ENCODE measurements around the gene LTB4R2. TPM values are rescaled to one million over a fixed set of nuclear protein-coding genes. Genes with fewer than 3 reads are reported as not detected.

The LTB4R2 gene
- total and polyA plus RNA-seq, 2 donors (not counting 1 experiment from before 2014, with no cell fraction given), result 10.7 to 11.7 TPM

GRCh38 chr14:24299255-24300191 lies 10.4 kb upstream of the LTB4R2 start, which contains the start of the genes DHRS1 and NOP9:
Gene DHRS1 (minus strand): TSS chr14:24299780. CDS start chr14:24299106, 674 bp downstream.
Gene NOP9 (plus strand): TSS chr14:24299850. CDS start chr14:24299955, 105 bp downstream.
- H3K4me1 Mint-ChIP-seq, result peaks cover 48% of the 10 kb centered on the region
- Histone ChIP-seq H4K20me1 (ENCODE audit: control insufficient read depth, insufficient read depth, low read length, poor library complexity, severe bottlenecking) (peaks cover 6% of the 10 kb centered on the region), H3K9ac (ENCODE audit: low read length) (peak within 1 kb of the TSS; percentile 90), H3K4me3 (ENCODE audit: control extremely low read depth in 1 of 5, extremely low read depth in 1 of 5, insufficient read depth in 1 of 5, low read depth in 2 of 5, low read length in 4 of 5) (peak within 1 kb of the TSS; percentile 58 to 93 (median 77)), H3K36me3 (replicated peaks in 1 of 2; ENCODE audit: control extremely low read depth in 1 of 2, control insufficient read depth in 1 of 2, extremely low read depth in 1 of 2, insufficient read depth in 2 of 2, low read length in 1 of 2) (peaks cover 4 to 48% of the 10 kb centered on the region in 2 experiments), H3K27ac (ENCODE audit: low read length in 2 of 2) (peak within 1 kb of the TSS; percentile 79 to 83), H3K27me3 (replicated peaks in 1 of 4; ENCODE audit: control extremely low read depth in 1 of 4, control insufficient read depth in 3 of 4, insufficient read depth in 4 of 4, low read length in 3 of 4) (no peaks in the 10 kb centered on the region), H2AFZ (ENCODE audit: insufficient read depth, low read depth, low read length, poor library complexity, severe bottlenecking) (peak within 1 kb of the TSS; percentile 91), H3K4me1 (ENCODE audit: control insufficient read depth in 2 of 2, insufficient read depth in 2 of 2, low read length in 2 of 2) (peaks cover 30 to 41% of the 10 kb centered on the region in 2 donors), H3K4me2 (replicated peaks; ENCODE audit: low read depth, low read length, poor library complexity, severe bottlenecking) (peak within 1 kb of the TSS; percentile 93), H3K79me2 (ENCODE audit: control insufficient read depth, insufficient read depth, low read length) (peaks cover 55% of the 10 kb centered on the region), H3K9me3 (ENCODE audit: control extremely low read depth in 1 of 3, control insufficient read depth in 2 of 3, insufficient read depth in 1 of 3, low read length in 2 of 3) (no peaks in the 10 kb centered on the region)
- H3K9me3 Mint-ChIP-seq (ENCODE audit: insufficient read depth), result no peaks in the 10 kb centered on the region
- H3K4me3 Mint-ChIP-seq, result peak within 1 kb of the TSS; percentile 96
- TF ChIP-seq, protein P1, sequence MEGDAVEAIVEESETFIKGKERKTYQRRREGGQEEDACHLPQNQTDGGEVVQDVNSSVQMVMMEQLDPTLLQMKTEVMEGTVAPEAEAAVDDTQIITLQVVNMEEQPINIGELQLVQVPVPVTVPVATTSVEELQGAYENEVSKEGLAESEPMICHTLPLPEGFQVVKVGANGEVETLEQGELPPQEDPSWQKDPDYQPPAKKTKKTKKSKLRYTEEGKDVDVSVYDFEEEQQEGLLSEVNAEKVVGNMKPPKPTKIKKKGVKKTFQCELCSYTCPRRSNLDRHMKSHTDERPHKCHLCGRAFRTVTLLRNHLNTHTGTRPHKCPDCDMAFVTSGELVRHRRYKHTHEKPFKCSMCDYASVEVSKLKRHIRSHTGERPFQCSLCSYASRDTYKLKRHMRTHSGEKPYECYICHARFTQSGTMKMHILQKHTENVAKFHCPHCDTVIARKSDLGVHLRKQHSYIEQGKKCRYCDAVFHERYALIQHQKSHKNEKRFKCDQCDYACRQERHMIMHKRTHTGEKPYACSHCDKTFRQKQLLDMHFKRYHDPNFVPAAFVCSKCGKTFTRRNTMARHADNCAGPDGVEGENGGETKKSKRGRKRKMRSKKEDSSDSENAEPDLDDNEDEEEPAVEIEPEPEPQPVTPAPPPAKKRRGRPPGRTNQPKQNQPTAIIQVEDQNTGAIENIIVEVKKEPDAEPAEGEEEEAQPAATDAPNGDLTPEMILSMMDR (IDR thresholded peaks at IDR 0.05), result no peak
- no peak for TF ChIP-seq EZH2 (IDR thresholded peaks at IDR 0.05; ENCODE audit: borderline replicate concordance, insufficient read depth, low read depth, low read length, poor library complexity, severe bottlenecking)
- ChIA-PET CTCF (interaction anchor here (0.7 to 10.9 kb wide), 18 partner anchors 9 to 291 kb away, joined by 3 to 254 read pairs (median 4); partner anchors contain the start of genes CHMP4A, CIDEB, IPO4 and KHNYN), POLR2A (interaction anchor here (0.6 to 4.1 kb wide), 10 partner anchors 9 to 193 kb away, joined by 3 to 47 read pairs (median 4); partner anchors contain the start of genes CBLN3, CIDEB, IRF9 and KHNYN)
- peak; percentile 86 for ATAC-seq (ENCODE audit: low read depth)
- peak; percentile 95 for DNase-seq
- H3K27ac Mint-ChIP-seq, result peak within 1 kb of the TSS; percentile 98
- intact Hi-C loops (cut with micrococcal nuclease), result loop anchor here (1.0 to 5.0 kb wide), 5 partner anchors 9 to 138 kb away; partner anchors contain the start of genes CHMP4A, GMPR2, IRF9 and NEDD8
- 1% methylated on average over 75 of the region's 75 CpGs for WGBS (ENCODE audit: insufficient coverage)
- H3K27me3 Mint-ChIP-seq, result no peaks in the 10 kb centered on the region

Data from B cell (primary cell).